Nephron (organoid): ENCODE measurements around the gene TM4SF20.
"Not testable (repeated sequence)": the region's sequence is repeated elsewhere in the genome, so short reads cannot be mapped to it uniquely, and the experiment has no call there.

Experiments used
- H3K27ac Mint-ChIP-seq, 3 experiments: 2 replicates each; pipeline ENCODE4 v1.8.0; 2020; ENCODE audit warnings: mixed read lengths in 3 of 3, mild to moderate bottlenecking in 2 of 3, moderate library complexity in 1 of 3
- H3K27me3 Mint-ChIP-seq: 2 replicates; pipeline ENCODE4 v1.8.0; 2021; ENCODE audit warnings: low read depth, mild to moderate bottlenecking, moderate library complexity, mixed read lengths
- H3K36me3 Mint-ChIP-seq: 2 replicates; pipeline ENCODE4 v1.8.0; 2020; ENCODE audit warnings: low read depth, mixed read lengths
- H3K4me1 Mint-ChIP-seq: 2 replicates; pipeline ENCODE4 v1.8.0; 2020; ENCODE audit warnings: mixed read lengths
- H3K4me3 Mint-ChIP-seq, 3 experiments: 2 replicates each; pipeline ENCODE4 v1.8.0; 2020; ENCODE audit warnings: mild to moderate bottlenecking in 3 of 3, mixed read lengths in 3 of 3, moderate library complexity in 2 of 3
- H3K9me3 Mint-ChIP-seq: 2 replicates; pipeline ENCODE4 v1.8.0; 2020; ENCODE audit warnings: mixed read lengths
- CTCF ChIP-seq, 3 experiments: fragments of 200-600 bp; sonication (generic); IDR thresholded peaks; one replicate each; pipeline ENCODE4 v1.5.0; 2021; ENCODE audit warnings: antibody characterized with exemption in 3 of 3; ENCODE audit not compliant: unreplicated experiment in 3 of 3

Gene TM4SF20

DNA sequence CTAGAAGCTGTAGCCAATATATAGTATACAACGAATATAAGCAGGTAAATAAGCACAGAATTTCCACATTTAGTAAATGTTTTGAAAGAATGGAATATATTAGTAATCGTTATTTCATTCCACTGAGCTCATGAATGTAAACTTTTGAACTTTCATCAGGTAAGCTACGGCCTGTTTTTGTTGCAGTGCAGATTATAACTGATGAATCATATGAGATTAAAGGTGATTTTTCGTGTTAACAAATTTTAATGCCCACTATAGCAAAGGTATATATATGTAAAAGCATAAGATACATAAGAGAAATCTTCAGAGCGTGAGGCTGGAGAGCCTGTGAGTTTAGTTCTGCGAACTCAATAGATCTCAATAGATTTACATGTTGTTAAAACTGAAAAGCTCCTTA, 7.5 kb upstream of the TM4SF20 start:
- H3K4me1 Mint-ChIP-seq = no peaks in the 10 kb centered on the region
- H3K36me3 Mint-ChIP-seq = no peaks in the 10 kb centered on the region
- no peaks in the 10 kb centered on the region for H3K9me3 Mint-ChIP-seq
- no peak for TF ChIP-seq CTCF (IDR thresholded peaks at IDR 0.05; ENCODE audit: unreplicated experiment in 3 of 3)
- no peak overlapping the region for H3K27ac Mint-ChIP-seq
- peaks cover 4% of the 10 kb centered on the region for H3K27me3 Mint-ChIP-seq
- no peak overlapping the region for H3K4me3 Mint-ChIP-seq

- no peak for TF ChIP-seq CTCF (IDR thresholded peaks at IDR 0.05; ENCODE audit: unreplicated experiment in 3 of 3)
- no peak overlapping the region for H3K27ac Mint-ChIP-seq
- no peaks in the 10 kb centered on the region for H3K9me3 Mint-ChIP-seq
Observed at GRCh38 chr2:227383686-227384085, 4.6 kb upstream of the TM4SF20 start.

GRCh38 chr2:227382241-227382835, 3.2 kb upstream of the TM4SF20 start:
- H3K27me3 Mint-ChIP-seq, H3K4me1 Mint-ChIP-seq, H3K36me3 Mint-ChIP-seq, H3K4me3 Mint-ChIP-seq, H3K27ac Mint-ChIP-seq, H3K9me3 Mint-ChIP-seq: not testable (repeated sequence)

More at GRCh38 chr2:227383686-227384085, 4.6 kb upstream of the TM4SF20 start:
- no peaks in the 10 kb centered on the region for H3K36me3 Mint-ChIP-seq
- H3K4me1 Mint-ChIP-seq = no peaks in the 10 kb centered on the region
- no peaks in the 10 kb centered on the region for H3K27me3 Mint-ChIP-seq
- no peak overlapping the region for H3K4me3 Mint-ChIP-seq

DNA sequence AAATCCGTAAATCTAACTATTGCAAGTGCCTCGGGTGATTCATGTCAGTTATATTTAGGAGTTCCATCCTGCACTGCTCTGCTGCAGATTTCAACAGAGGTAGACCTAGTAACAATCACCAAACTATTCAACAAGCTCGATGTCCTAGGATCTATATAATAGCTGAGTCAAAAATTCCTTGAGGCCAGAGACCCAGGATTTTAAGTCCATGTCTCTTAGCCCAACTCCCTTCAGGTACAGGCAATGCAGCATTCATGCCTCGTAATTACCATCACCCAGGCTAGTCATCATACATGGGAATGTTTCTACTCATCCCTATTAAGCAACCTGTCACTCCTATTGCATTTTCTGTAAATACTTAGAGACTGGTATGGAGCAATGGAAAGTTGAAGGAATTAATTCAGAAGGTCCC, 729 bp downstream of the TM4SF20 start:
- Mint-ChIP-seq H3K4me3 (no peak overlapping the region), H3K4me1 (no peaks in the 10 kb centered on the region)
- no peak for TF ChIP-seq CTCF (IDR thresholded peaks at IDR 0.05; ENCODE audit: unreplicated experiment in 3 of 3)

DNA sequence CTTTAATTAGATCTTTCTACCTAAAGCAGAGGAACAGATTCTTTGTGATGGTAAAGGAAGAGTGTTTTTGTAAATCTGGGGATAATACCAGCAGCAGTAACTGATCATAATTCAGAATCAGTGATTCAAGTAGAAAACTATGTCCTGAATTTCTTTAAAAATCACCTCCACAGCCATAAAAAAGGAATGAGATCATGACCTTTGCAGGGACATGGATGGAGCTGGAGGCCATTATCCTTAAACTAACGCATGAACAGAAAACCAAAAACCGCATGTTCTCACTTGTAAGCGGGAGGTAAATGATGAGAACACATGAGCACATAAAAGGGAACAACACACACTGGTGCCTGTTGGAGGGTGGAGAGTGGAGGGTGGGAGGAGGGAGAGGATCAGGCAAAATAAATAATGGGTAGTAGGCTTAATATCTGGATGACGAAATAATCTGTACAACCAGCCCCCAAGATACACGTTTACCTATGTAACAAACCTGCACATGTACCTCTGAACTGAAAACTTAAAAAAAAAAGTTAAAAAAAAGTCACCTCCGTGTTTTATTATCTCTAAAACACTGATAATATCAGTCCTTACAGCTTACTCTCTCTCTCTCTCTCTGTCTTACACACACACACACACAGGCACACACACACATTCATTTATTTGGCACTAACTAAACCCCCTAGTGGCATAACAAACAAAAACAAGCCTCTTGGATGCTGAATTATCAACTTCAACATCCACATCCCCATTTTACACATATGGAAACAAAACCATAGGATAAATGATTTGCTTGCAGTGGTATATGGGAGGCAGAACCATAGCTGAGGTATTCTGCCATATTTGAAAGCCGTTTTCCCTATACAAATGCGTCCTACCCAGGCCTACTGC, 1.4 kb downstream of the TM4SF20 start:
- H3K27me3 Mint-ChIP-seq = no peaks in the 10 kb centered on the region
- no peak overlapping the region for H3K4me3 Mint-ChIP-seq
- no peaks in the 10 kb centered on the region for H3K9me3 Mint-ChIP-seq
- H3K4me1 Mint-ChIP-seq = no peaks in the 10 kb centered on the region
- H3K27ac Mint-ChIP-seq = no peak overlapping the region
- no peaks in the 10 kb centered on the region for H3K36me3 Mint-ChIP-seq
- TF ChIP-seq CTCF (IDR thresholded peaks at IDR 0.05; ENCODE audit: unreplicated experiment in 3 of 3) = no peak

More for the DNA sequence above, 729 bp downstream of the TM4SF20 start:
- no peaks in the 10 kb centered on the region for H3K27me3 Mint-ChIP-seq
- H3K27ac Mint-ChIP-seq = no peak overlapping the region
- no peaks in the 10 kb centered on the region for H3K36me3 Mint-ChIP-seq
- H3K9me3 Mint-ChIP-seq = no peaks in the 10 kb centered on the region

DNA sequence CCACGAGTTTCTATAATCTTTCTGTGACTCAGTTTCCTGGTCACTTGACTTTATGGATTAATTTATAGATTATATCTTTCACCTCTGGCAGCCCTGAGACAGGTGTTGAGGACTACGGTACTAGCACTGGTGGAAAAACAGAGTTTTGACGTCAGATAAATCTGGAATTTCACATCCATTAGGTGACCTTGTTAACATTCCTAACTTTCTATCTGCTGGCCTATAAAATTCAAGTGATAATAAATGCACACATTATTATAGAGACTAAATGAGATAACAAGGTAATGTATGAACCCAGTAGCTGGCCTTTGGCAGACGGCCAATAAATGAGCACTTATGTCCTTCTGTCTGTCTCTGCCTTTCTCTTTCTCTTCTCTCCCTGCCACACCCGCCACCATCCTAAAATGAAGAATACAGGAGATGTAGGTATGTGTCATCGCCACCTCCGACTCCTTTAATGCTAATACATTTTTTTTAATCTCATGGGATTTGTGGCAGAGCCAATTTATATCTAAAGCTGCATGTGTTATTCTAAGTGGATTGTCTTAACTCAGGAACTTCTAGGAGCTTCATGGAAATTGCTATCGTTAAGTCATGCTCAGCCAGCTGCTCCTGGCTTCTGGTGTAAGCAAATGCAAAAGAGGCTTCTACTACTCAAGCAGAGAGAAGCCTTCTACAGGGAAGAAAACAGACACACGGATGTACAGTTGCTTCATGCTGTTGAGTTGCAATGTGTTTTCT, 2.3 kb downstream of the TM4SF20 start:
- H3K4me1 Mint-ChIP-seq = peaks cover 3% of the 10 kb centered on the region

More for the DNA sequence above, 2.3 kb downstream of the TM4SF20 start:
- Mint-ChIP-seq H3K27ac (no peak overlapping the region), H3K36me3 (no peaks in the 10 kb centered on the region), H3K4me3 (no peak overlapping the region), H3K9me3 (no peaks in the 10 kb centered on the region), H3K27me3 (no peaks in the 10 kb centered on the region)
- TF ChIP-seq CTCF (IDR thresholded peaks at IDR 0.05; ENCODE audit: unreplicated experiment in 3 of 3) = no peak
